ENCODE measurements around the gene RETREG1. TPM values are rescaled to one million over a fixed set of nuclear protein-coding genes. Genes with fewer than 3 reads are reported as not detected.

The RETREG1 gene
- total RNA-seq, 1 donor from 2014 or later: 3.0 TPM

DNA sequence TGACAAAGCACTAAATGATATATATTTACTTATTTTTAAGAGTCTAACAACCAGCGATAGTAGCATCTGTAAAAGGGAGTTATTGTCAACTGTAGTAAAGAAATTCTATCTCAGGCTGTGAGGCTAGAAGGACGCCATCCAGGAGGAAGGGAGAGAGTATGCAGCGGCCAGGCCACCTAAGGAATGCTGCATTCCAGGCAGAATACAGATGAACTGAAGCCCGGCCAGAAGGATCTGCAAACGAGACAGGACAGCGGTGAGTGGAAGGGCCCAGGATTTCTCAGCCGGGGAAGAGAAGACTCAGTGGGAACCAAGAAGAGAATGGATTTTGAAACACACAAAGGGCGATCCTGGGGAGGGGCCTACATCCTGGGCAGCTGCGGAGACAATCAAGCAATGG lies 7.4 kb downstream of the RETREG1 start:
- Histone ChIP-seq H3K9ac (no peak overlapping the region), H3K79me2 (ENCODE audit: low read depth) (no peaks in the 10 kb centered on the region), H3K9me3 (ENCODE audit: low read depth) (no peaks in the 10 kb centered on the region), H3K4me2 (peak overlapping the region; percentile 13), H3K4me3 (no peak overlapping the region), H2AFZ (replicated peaks) (peak overlapping the region; percentile 92), H3F3A (ENCODE audit: low read depth) (no peaks in the 10 kb centered on the region), H3K27me3 (peaks cover 3% of the 10 kb centered on the region), H4K20me1 (ENCODE audit: low read depth) (no peaks in the 10 kb centered on the region), H3K36me3 (no peaks in the 10 kb centered on the region), H3K27ac (no peak overlapping the region), H3K4me1 (peaks cover 6% of the 10 kb centered on the region)
- Mint-ChIP-seq H3K36me3 (no peaks in the 10 kb centered on the region), H3K4me1 (peaks cover 4% of the 10 kb centered on the region), H3K4me3 (no peak overlapping the region), H3K9me3 (peaks cover 9% of the 10 kb centered on the region), H3K27me3 (ENCODE audit: insufficient read depth, low read depth) (peaks cover 20% of the 10 kb centered on the region), H3K27ac (no peak overlapping the region)
- DNase-seq (ENCODE audit: low spot score): peak; percentile 45
- TF ChIP-seq, protein P1, sequence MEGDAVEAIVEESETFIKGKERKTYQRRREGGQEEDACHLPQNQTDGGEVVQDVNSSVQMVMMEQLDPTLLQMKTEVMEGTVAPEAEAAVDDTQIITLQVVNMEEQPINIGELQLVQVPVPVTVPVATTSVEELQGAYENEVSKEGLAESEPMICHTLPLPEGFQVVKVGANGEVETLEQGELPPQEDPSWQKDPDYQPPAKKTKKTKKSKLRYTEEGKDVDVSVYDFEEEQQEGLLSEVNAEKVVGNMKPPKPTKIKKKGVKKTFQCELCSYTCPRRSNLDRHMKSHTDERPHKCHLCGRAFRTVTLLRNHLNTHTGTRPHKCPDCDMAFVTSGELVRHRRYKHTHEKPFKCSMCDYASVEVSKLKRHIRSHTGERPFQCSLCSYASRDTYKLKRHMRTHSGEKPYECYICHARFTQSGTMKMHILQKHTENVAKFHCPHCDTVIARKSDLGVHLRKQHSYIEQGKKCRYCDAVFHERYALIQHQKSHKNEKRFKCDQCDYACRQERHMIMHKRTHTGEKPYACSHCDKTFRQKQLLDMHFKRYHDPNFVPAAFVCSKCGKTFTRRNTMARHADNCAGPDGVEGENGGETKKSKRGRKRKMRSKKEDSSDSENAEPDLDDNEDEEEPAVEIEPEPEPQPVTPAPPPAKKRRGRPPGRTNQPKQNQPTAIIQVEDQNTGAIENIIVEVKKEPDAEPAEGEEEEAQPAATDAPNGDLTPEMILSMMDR (IDR thresholded peaks at IDR 0.05): no peak
- no peak for TF ChIP-seq EZH2 (IDR thresholded peaks at IDR 0.05)
- no peak for TF ChIP-seq EZH2phosphoT487 (IDR thresholded peaks at IDR 0.05)

DNA sequence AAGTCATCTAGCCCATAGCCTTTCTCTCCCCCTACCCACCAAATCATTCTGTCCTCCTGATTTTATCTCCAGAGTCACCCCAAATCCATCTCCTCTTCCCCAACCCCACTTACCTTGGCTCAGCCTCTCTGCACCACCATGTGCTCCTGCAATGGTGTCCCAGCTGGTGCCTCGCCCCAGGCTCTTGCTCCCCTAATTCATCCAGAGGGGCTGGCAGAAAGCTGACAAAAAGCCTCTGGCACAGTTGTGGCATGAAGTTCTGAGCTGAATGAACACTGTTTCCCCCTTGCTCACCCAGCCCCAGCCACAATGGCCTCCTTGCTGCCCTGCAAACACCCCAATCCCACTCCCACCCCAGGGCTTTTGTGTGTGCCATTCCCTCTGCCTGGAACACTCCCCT lies 10.2 kb downstream of the RETREG1 start:
- Histone ChIP-seq H3K27ac (no peak overlapping the region), H2AFZ (replicated peaks) (no peak overlapping the region), H4K20me1 (ENCODE audit: low read depth) (no peaks in the 10 kb centered on the region), H3K4me2 (no peak overlapping the region), H3K9me3 (ENCODE audit: low read depth) (no peaks in the 10 kb centered on the region), H3F3A (ENCODE audit: low read depth) (no peaks in the 10 kb centered on the region), H3K27me3 (no peaks in the 10 kb centered on the region), H3K4me3 (no peak overlapping the region), H3K36me3 (no peaks in the 10 kb centered on the region), H3K79me2 (ENCODE audit: low read depth) (no peaks in the 10 kb centered on the region), H3K4me1 (peaks cover 12% of the 10 kb centered on the region), H3K9ac (no peak overlapping the region)
- Mint-ChIP-seq H3K4me1 (peaks cover 10% of the 10 kb centered on the region), H3K4me3 (no peak overlapping the region), H3K27ac (no peak overlapping the region), H3K9me3 (peaks cover 9% of the 10 kb centered on the region), H3K36me3 (no peaks in the 10 kb centered on the region), H3K27me3 (ENCODE audit: insufficient read depth, low read depth) (peaks cover 23% of the 10 kb centered on the region)
- TF ChIP-seq EZH2phosphoT487 (IDR thresholded peaks at IDR 0.05) (no peak), EZH2 (IDR thresholded peaks at IDR 0.05) (no peak)
- TF ChIP-seq, protein P1 (IDR thresholded peaks at IDR 0.05): no peak
- DNase-seq (ENCODE audit: low spot score): no peak

DNA sequence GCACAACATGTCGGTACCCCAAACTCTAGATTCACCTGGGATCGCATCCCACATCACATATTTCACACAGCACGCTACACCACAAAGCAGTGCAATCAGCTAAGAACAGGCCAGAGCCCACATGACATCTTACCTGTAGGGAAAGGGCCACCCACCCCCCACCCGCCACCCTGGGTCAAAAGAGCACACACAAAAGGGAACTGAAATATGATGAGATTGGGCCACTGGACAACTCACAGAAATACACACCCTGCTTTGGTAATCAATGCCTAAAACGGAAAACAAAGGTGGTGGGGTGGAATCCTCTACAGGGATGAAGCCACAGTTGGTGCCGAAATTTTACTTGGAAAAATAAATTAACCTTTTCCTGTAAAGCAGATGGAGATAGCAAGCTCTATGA lies 13.1 kb downstream of the RETREG1 start:
- no peak for DNase-seq (ENCODE audit: low spot score)
- Histone ChIP-seq H3K4me1 (peaks cover 9% of the 10 kb centered on the region), H3K4me2 (no peak overlapping the region), H3K9ac (no peak overlapping the region), H3K27ac (no peak overlapping the region), H2AFZ (replicated peaks) (no peak overlapping the region), H3K36me3 (no peaks in the 10 kb centered on the region), H3K9me3 (ENCODE audit: low read depth) (no peaks in the 10 kb centered on the region), H3K27me3 (no peaks in the 10 kb centered on the region), H3K4me3 (no peak overlapping the region), H3K79me2 (ENCODE audit: low read depth) (no peaks in the 10 kb centered on the region), H4K20me1 (ENCODE audit: low read depth) (no peaks in the 10 kb centered on the region), H3F3A (ENCODE audit: low read depth) (no peaks in the 10 kb centered on the region)
- no peak overlapping the region for H3K27ac Mint-ChIP-seq
- H3K4me3 Mint-ChIP-seq: no peak overlapping the region
- H3K36me3 Mint-ChIP-seq: no peaks in the 10 kb centered on the region
- H3K4me1 Mint-ChIP-seq: peaks cover 14% of the 10 kb centered on the region
- peaks cover 18% of the 10 kb centered on the region for H3K27me3 Mint-ChIP-seq (ENCODE audit: insufficient read depth, low read depth)
- H3K9me3 Mint-ChIP-seq: peaks cover 5% of the 10 kb centered on the region
- TF ChIP-seq, protein P1 (IDR thresholded peaks at IDR 0.05): no peak
- no peak for TF ChIP-seq EZH2phosphoT487 (IDR thresholded peaks at IDR 0.05)
- no peak for TF ChIP-seq EZH2 (IDR thresholded peaks at IDR 0.05)

Data from neural progenitor cell (in vitro differentiated cells).